Measurements from ENCODE around the gene GADD45B.

DNA sequence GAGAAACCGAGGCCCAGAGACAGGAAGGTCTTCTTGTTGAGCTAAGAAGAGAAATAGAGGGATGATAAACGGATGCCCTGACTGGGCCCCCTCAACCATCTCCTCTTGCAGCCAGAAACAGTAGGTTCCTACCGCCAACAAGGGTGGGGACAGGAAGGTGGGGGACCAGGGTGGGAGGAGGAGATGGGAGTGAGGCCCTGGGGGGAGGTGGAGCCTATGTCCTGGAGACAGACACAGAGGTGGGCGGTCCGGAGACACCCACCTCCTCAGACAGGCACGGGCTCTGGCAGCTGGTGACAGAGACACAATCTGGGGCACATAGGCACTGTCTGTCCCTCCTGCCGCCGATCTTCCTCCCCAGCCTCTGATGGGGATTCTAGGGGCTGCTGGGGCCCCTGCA, 16.9 kb downstream of the GADD45B start:
- TF ChIP-seq, protein P1, sequence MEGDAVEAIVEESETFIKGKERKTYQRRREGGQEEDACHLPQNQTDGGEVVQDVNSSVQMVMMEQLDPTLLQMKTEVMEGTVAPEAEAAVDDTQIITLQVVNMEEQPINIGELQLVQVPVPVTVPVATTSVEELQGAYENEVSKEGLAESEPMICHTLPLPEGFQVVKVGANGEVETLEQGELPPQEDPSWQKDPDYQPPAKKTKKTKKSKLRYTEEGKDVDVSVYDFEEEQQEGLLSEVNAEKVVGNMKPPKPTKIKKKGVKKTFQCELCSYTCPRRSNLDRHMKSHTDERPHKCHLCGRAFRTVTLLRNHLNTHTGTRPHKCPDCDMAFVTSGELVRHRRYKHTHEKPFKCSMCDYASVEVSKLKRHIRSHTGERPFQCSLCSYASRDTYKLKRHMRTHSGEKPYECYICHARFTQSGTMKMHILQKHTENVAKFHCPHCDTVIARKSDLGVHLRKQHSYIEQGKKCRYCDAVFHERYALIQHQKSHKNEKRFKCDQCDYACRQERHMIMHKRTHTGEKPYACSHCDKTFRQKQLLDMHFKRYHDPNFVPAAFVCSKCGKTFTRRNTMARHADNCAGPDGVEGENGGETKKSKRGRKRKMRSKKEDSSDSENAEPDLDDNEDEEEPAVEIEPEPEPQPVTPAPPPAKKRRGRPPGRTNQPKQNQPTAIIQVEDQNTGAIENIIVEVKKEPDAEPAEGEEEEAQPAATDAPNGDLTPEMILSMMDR (IDR thresholded peaks at IDR 0.05) = no peak
- TF ChIP-seq POLR2A (IDR thresholded peaks at IDR 0.05) = no peak
